Lung (tissue), 12 donors: Measurements from ENCODE around the gene HSD17B4. TPM values are rescaled to one million over a fixed set of nuclear protein-coding genes. Genes with fewer than 3 reads are reported as not detected.

Experiments
- ATAC-seq: fragments of 200-7000 bp; cut with Tn5 transposase; one replicate; pipeline ENCODE4 v1.9.1; 2020; ENCODE audit warnings: moderate number of reproducible peaks; ENCODE audit not compliant: insufficient read depth, low FRiP score
- DNase-seq, 3 donors: peaks; one replicate each; pipeline ENCODE4 v3.0.0-alpha.2; 2013 to 2017
- H3K27ac ChIP-seq, 2 donors: one replicate each; pipeline ENCODE4 v1.5.1; 2013; ENCODE audit warnings: mild to moderate bottlenecking in 2 of 2, moderate library complexity in 2 of 2, control low read depth in 1 of 2, inconsistent platforms in 1 of 2, low read depth in 1 of 2, low read length in 1 of 2
- H3K27me3 ChIP-seq, 3 donors: one replicate each; pipeline ENCODE4 v1.5.1; 2013; ENCODE audit warnings: low read length in 2 of 3; ENCODE audit not compliant: control insufficient read depth in 3 of 3, insufficient read depth in 3 of 3
- H3K36me3 ChIP-seq, 4 donors: one replicate each; pipeline ENCODE4 v1.5.1; 2013; ENCODE audit warnings: low read length in 4 of 4, mild to moderate bottlenecking in 1 of 4, moderate library complexity in 1 of 4; ENCODE audit not compliant: control insufficient read depth in 4 of 4, insufficient read depth in 4 of 4
- H3K4me1 ChIP-seq, 5 donors: one replicate each; pipeline ENCODE4 v1.5.1; 2013; ENCODE audit warnings: low read length in 5 of 5, mild to moderate bottlenecking in 2 of 5, moderate library complexity in 1 of 5; ENCODE audit not compliant: control insufficient read depth in 5 of 5, insufficient read depth in 5 of 5
- H3K4me3 ChIP-seq: one replicate; pipeline ENCODE4 v1.5.1; 2013; ENCODE audit warnings: mild to moderate bottlenecking, control low read depth, moderate library complexity
- H3K9ac ChIP-seq, 2 donors: one replicate each; pipeline ENCODE4 v1.5.1; 2013; ENCODE audit warnings: low read length in 2 of 2, control low read depth in 1 of 2; ENCODE audit not compliant: insufficient read depth in 1 of 2
- H3K9me3 ChIP-seq, 4 donors: one replicate each; pipeline ENCODE4 v1.5.1; 2013; ENCODE audit warnings: low read length in 3 of 4, mild to moderate bottlenecking in 1 of 4, moderate library complexity in 1 of 4; ENCODE audit not compliant: control insufficient read depth in 4 of 4, insufficient read depth in 3 of 4
- WGBS, 2 donors: extraction: QIAGEN DNeasy Blood & Tissue Kit; methylation state at CpG; one replicate each; pipeline ENCODE4 v1.1.7; 2013; 5-methylcytosine and 5-hydroxymethylcytosine counted together
- polyA plus RNA-seq, 2 donors: library from polyadenylated mRNA; stranded (reverse); fragments of 200-250 nt; gene quantifications; one replicate each; pipeline ENCODE4 v1.2.1, GENCODE V29; 2013
- total RNA-seq, 2 donors: library from RNA; depleted of rRNA in 1 of 2; stranded (reverse); fragments of >200 nt in 1 of 2; gene quantifications; one replicate each; pipeline ENCODE4 v1.2.1, GENCODE V29; 2014 to 2021
- TF ChIP-seq, protein P1 (sequence below): IDR thresholded peaks from 2 replicates; pipeline ENCODE4 v1.5.1; 2012; ENCODE audit warnings: mild to moderate bottlenecking; ENCODE audit errors: control extremely low read depth, extremely low read depth
- donor health status: control.
- donor health status: control.
- donor health status: Bipolar disorder and iron deficiency.
- donor health status: healthy.
- donor health status: DM: yes; HTN: yes; CAD: no.

HSD17B4 gene
- total and polyA plus RNA-seq, 4 donors, result 329 to 371 (median 358) TPM

DNA sequence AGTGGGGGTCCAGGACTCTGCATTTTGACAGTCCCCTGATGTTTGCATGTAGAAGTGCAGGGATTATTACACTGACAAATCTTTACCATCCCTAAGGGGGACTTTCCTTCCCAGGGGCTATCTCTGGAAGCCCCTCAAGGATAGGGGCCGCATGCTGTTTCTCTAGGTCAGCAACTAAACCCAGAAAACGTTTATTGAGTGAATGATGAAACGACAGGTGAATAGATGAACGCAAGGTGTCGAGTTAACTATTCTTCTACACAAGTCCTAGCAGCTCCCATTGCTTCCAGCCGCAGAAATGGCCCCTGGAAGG lies 281 bp upstream of the HSD17B4 start:
- 28 to 30% methylated on average over 6 of the region's 6 CpGs for WGBS, 2 donors

GRCh38 chr5:119453040-119453373 lies 710 bp downstream of the HSD17B4 start:
- Histone ChIP-seq H3K27ac (peak overlapping the region; percentile 95 to 98), H3K36me3 (peaks cover 0 to 5% (median 2%) of the 10 kb centered on the region in 4 donors), H3K4me1 (peaks cover 0 to 16% (median 4%) of the 10 kb centered on the region in 5 donors), H3K4me3 (peak overlapping the region; percentile 62), H3K9me3 (peaks cover 0 to 12% (median 2%) of the 10 kb centered on the region in 4 donors), H3K27me3 (no peaks in the 10 kb centered on the region), H3K9ac (peak overlapping the region; percentile 59 to 97)
- TF ChIP-seq, protein P1, sequence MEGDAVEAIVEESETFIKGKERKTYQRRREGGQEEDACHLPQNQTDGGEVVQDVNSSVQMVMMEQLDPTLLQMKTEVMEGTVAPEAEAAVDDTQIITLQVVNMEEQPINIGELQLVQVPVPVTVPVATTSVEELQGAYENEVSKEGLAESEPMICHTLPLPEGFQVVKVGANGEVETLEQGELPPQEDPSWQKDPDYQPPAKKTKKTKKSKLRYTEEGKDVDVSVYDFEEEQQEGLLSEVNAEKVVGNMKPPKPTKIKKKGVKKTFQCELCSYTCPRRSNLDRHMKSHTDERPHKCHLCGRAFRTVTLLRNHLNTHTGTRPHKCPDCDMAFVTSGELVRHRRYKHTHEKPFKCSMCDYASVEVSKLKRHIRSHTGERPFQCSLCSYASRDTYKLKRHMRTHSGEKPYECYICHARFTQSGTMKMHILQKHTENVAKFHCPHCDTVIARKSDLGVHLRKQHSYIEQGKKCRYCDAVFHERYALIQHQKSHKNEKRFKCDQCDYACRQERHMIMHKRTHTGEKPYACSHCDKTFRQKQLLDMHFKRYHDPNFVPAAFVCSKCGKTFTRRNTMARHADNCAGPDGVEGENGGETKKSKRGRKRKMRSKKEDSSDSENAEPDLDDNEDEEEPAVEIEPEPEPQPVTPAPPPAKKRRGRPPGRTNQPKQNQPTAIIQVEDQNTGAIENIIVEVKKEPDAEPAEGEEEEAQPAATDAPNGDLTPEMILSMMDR, result no peak
- ATAC-seq (peak; percentile 46), DNase-seq (peak; percentile 60 to 78 (median 78))
- 7 to 11% methylated on average over 12 of the region's 12 CpGs for WGBS, 2 donors

More for the DNA sequence above, 281 bp upstream of the HSD17B4 start:
- peaks cover 0 to 5% (median 2%) of the 10 kb centered on the region in 4 donors for H3K36me3 ChIP-seq
- H3K4me3 ChIP-seq, result peak overlapping the region; percentile 62
- H3K4me1 ChIP-seq, result peaks cover 0 to 16% (median 4%) of the 10 kb centered on the region in 5 donors
- TF ChIP-seq, protein P1, result no peak
- DNase-seq (no peak), ATAC-seq (no peak)
- peaks cover 0 to 12% (median 2%) of the 10 kb centered on the region in 4 donors for H3K9me3 ChIP-seq
- peak overlapping the region in 1 of 2 donors; percentile 98 for H3K27ac ChIP-seq
- H3K9ac ChIP-seq, result peak overlapping the region; percentile 51 to 59
- no peaks in the 10 kb centered on the region for H3K27me3 ChIP-seq

DNA sequence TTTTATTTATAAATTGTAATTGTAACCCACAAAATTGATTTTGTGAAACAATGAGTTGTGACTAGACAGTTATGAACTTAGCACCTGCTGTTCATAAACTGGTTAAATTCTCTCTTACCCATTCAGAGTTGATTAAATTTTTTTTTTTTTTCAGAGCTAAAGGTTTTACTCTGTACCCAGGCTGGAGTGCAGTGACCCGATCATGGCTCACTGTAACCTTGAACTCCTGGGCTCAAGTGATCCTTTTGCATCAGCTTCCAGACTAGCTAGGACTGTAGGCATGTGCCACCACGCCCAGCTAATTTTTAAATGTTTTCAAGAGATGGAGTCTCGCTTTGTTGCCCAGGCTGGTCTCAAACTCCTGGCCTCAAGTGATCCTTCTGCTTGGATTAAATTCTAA lies 1.9 kb downstream of the HSD17B4 start:
- Histone ChIP-seq H3K27ac (peak overlapping the region in 1 of 2 donors; percentile 52), H3K36me3 (peaks cover 0 to 5% (median 2%) of the 10 kb centered on the region in 4 donors), H3K9ac (no peak overlapping the region), H3K4me1 (peaks cover 0 to 16% (median 4%) of the 10 kb centered on the region in 5 donors), H3K27me3 (no peaks in the 10 kb centered on the region), H3K4me3 (no peak overlapping the region), H3K9me3 (peaks cover 0 to 12% (median 2%) of the 10 kb centered on the region in 4 donors)
- WGBS, 2 donors, result 78 to 95% methylated on average over 3 of the region's 3 CpGs
- ATAC-seq (no peak), DNase-seq (no peak)
- TF ChIP-seq, protein P1, result no peak
